Activated T-cell treated with anti-CD3 and anti-CD28 coated beads, Interleukin-2, amount 50 U/mL, for 24 hours (primary cell): ENCODE measurements around the gene TEKT3.

Source experiments
- DNase-seq: peaks from one replicate; pipeline ENCODE4 v3.0.0-alpha.2; 2020
- H3K27ac Mint-ChIP-seq: 2 replicates; pipeline ENCODE4 v1.8.0; 2020; ENCODE audit warnings: mild to moderate bottlenecking, mixed read lengths
- H3K27me3 Mint-ChIP-seq: 2 replicates; pipeline ENCODE4 v1.8.0; 2020; ENCODE audit warnings: mixed read lengths
- H3K36me3 Mint-ChIP-seq: 2 replicates; pipeline ENCODE4 v1.8.0; 2020; ENCODE audit warnings: low read depth, mixed read lengths
- H3K4me1 Mint-ChIP-seq: 2 replicates; pipeline ENCODE4 v1.8.0; 2020; ENCODE audit warnings: low read depth, mixed read lengths
- H3K4me3 Mint-ChIP-seq: 2 replicates; pipeline ENCODE4 v1.8.0; 2020; ENCODE audit warnings: mild to moderate bottlenecking, moderate library complexity, mixed read lengths
- H3K9me3 Mint-ChIP-seq: 2 replicates; pipeline ENCODE4 v1.8.0; 2020; ENCODE audit warnings: mixed read lengths

TEKT3 gene

GRCh38 chr17:15260376-15261257, 80.8 kb downstream of the TEKT3 start:
- Mint-ChIP-seq H3K4me3 (peak overlapping the region; percentile 75), H3K9me3 (no peaks in the 10 kb centered on the region), H3K27me3 (peaks cover 94% of the 10 kb centered on the region), H3K4me1 (peaks cover 32% of the 10 kb centered on the region), H3K36me3 (no peaks in the 10 kb centered on the region), H3K27ac (no peak overlapping the region)
- peak; percentile 77 for DNase-seq

- H3K4me1 Mint-ChIP-seq: peaks cover 32% of the 10 kb centered on the region
- no peaks in the 10 kb centered on the region for H3K36me3 Mint-ChIP-seq
- no peaks in the 10 kb centered on the region for H3K9me3 Mint-ChIP-seq
- no peak for DNase-seq
- no peak overlapping the region for H3K27ac Mint-ChIP-seq
- peaks cover 87% of the 10 kb centered on the region for H3K27me3 Mint-ChIP-seq
- H3K4me3 Mint-ChIP-seq: no peak overlapping the region
Measured at GRCh38 chr17:15257796-15258512, 83.4 kb downstream of the TEKT3 start.

GRCh38 chr17:15257258-15257788, 84.1 kb downstream of the TEKT3 start:
- H3K27ac Mint-ChIP-seq: no peak overlapping the region
- peaks cover 82% of the 10 kb centered on the region for H3K27me3 Mint-ChIP-seq
- no peaks in the 10 kb centered on the region for H3K9me3 Mint-ChIP-seq

GRCh38 chr17:15256689-15257088, 84.7 kb downstream of the TEKT3 start:
- Mint-ChIP-seq H3K27ac (no peak overlapping the region), H3K9me3 (no peaks in the 10 kb centered on the region), H3K4me3 (no peak overlapping the region), H3K36me3 (no peaks in the 10 kb centered on the region), H3K4me1 (peaks cover 27% of the 10 kb centered on the region), H3K27me3 (peaks cover 80% of the 10 kb centered on the region)
- no peak for DNase-seq

More at GRCh38 chr17:15257258-15257788, 84.1 kb downstream of the TEKT3 start:
- H3K4me3 Mint-ChIP-seq: peak overlapping the region; percentile 38
- H3K4me1 Mint-ChIP-seq: peaks cover 31% of the 10 kb centered on the region
- no peaks in the 10 kb centered on the region for H3K36me3 Mint-ChIP-seq
- DNase-seq: peak; percentile 74

- Mint-ChIP-seq H3K27me3 (peaks cover 72% of the 10 kb centered on the region), H3K27ac (no peak overlapping the region), H3K4me3 (no peak overlapping the region), H3K4me1 (peaks cover 22% of the 10 kb centered on the region), H3K36me3 (no peaks in the 10 kb centered on the region), H3K9me3 (no peaks in the 10 kb centered on the region)
- DNase-seq: no peak
Measured at GRCh38 chr17:15255713-15256454, 85.5 kb downstream of the TEKT3 start.
